GM18909 (cell line): Measurements from ENCODE around the gene GRIN3A.
"Not testable (repeated sequence)": the region's sequence is repeated elsewhere in the genome, so short reads cannot be mapped to it uniquely, and the experiment has no call there.

ENCODE experiments used
- ATAC-seq: cut with Tn5 transposase; IDR thresholded peaks from one replicate; pipeline ENCODE4 v1.9.1; 2021; ENCODE audit warnings: mild to moderate bottlenecking; ENCODE audit not compliant: unreplicated experiment, poor library complexity

GRIN3A gene

GRCh38 chr9:101636247-101636646 lies 102.2 kb downstream of the GRIN3A start:
- ATAC-seq = no peak

GRCh38 chr9:101635473-101635872 lies 103.0 kb downstream of the GRIN3A start:
- no peak for ATAC-seq

DNA sequence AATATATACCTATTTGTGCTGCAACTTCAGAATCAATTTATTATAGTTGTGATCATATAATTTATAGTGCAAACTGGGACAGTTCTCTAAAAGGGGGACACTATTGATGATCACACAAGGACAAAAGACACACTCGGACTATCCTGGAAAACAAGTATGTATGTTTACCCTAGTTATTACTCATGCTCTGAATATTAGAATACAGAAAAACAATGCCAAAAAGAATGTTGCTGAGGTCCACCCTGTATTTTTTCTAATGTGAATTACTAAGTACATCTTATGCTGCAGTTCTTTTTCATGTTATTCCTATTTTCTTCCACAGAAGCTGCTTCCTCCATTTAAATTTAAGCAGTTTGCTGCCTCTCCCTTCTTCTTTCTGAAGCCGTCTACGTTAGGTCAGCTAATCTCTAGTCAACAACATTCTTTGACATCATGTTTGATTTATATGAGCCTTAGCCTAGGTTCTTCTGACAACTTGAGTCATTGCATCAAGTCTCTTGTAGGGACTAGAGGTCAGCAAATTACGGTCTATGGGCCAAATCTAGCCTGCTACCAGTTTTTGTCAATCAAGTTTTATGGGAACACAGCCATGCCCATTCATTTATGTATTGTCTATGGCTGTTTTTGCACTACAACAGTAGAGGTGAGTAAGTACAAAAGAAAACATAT lies 103.6 kb downstream of the GRIN3A start:
- ATAC-seq = no peak

GRCh38 chr9:101632611-101633010 lies 105.8 kb downstream of the GRIN3A start:
- no peak for ATAC-seq

GRCh38 chr9:101631892-101632291 lies 106.6 kb downstream of the GRIN3A start:
- no peak for ATAC-seq

GRCh38 chr9:101629636-101630035 lies 108.8 kb downstream of the GRIN3A start:
- no peak for ATAC-seq

DNA sequence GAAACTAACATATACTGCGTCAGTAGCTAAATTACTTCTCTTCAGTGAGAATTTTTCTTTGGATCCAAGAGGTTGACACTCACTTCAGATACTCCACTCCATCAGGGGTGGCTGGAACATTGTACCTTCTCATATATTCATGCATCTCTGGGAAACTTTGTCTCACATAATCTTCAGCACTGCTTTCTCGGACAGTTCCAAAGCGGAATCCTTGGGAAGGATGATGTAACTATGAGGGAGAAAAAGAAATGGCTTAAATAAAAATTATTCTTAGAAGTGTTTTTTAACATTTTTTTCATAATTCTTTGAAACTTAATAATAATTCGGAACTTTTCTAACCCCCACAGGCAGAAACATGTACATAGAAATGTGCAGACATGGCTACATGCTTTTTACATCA lies 110.3 kb downstream of the GRIN3A start:
- no peak for ATAC-seq

DNA sequence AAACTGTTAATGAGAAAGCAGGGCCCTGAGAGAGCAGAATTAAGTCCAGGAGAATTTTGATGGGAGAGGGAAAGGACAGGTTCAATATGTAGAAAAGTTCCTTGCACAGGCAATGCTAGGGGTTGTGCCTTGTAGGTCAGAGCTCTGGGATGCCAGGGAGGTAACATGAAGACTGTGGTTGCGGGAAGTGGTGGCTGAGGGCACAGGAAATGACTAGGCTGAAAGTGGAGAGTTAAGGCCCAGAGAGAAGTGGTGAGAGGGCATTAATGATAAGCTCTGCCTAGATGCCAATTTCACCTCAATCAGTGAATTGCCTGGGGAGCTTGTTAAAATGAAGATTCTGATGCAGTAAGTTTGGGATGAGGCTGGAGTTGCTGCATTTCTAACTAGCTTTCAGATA lies 112.2 kb downstream of the GRIN3A start:
- ATAC-seq = peak; percentile 73

- ATAC-seq = no peak
These were observed 112.6 kb downstream of the GRIN3A start for GRCh38 chr9:101625876-101626275.

DNA sequence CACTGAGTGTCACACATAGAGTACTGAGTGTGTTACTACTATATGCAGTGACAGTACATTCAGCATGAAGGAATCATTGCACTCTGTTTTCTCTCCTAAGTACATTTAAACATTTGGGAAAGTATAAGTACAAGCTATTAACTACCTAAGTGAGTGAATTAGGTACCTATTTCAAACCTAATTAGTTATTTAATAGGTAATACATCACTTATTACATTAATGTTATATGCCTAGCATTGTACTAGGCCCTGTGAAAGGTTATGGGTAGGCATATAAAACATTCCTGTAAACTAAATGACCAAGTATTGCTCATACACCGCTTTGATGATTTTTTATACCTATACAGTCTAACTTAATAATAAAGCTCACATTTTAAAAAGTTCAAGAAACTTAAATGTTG lies 118.0 kb downstream of the GRIN3A start:
- ATAC-seq = peak; percentile 55

DNA sequence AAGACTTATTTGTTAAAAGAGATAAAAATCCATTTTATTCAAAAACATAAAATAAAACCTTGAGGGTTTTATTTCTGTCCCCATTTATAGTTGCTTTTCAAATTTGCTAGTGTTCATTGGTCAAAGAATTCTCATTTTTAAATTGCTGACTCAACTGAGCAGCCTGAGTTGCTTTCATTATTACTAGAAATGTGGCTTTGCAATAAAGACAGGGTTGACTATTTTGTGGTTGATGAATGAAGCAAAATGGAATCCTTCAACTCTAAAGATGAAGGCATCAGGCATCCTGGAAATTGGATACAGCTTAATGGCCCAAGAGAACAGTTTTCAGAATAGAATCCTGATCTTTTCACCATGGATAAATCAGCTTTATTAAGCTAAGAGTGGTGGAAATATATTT lies 119.7 kb downstream of the GRIN3A start:
- peak; percentile 70 for ATAC-seq

DNA sequence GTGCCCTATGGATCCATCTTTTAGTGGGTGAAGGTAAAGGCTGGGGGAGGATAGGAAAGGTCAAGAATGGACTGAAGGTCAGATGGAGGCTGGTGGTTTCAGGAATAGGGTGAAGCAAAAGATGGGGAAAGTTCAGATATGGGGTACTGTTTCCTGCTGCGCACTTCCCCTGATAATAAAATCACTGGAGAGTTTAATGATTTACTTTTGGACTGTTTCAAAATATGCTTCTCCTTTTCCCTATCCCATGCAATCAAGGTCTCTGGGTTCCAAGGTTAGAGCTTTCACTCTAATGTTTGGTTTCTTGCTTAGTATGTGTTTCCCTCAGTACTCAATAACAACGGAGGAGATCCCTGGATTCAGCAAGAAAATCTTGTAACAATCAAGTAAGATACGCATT lies 132.9 kb downstream of the GRIN3A start:
- no peak for ATAC-seq

- ATAC-seq = no peak
These were observed 134.2 kb downstream of the GRIN3A start for GRCh38 chr9:101604296-101604695.

- peak; percentile 53 for ATAC-seq
These were observed 136.3 kb downstream of the GRIN3A start for GRCh38 chr9:101601904-101602765.

DNA sequence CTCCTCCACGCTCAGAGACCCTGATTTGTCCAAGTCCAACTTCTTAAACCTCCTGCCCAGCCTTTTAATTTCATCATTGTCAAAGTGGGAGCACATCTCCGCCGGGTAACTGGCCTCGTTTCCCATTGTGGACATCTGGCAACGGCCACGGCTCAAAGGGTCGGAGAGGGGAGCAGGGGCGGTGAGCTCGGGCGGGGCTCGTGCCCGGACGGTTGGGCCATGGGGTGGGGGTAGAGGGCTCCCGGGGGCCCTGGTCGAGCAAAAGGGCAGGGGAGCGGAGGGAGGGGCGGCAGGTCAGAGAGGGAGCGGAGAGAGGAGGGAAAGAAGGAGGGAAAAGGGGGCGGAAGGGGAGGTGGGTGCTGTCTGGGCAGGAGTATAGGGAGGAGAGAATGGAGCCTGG lies 143.7 kb downstream of the GRIN3A start, which contains the start of gene PPP3R2:
PPP3R2 (minus strand) TSS at position 174 of the 400 bp plus-strand sequence; CDS start at position 126, 48 bp downstream.
- no peak for ATAC-seq

- no peak for ATAC-seq
These were observed 145.1 kb downstream of the GRIN3A start for GRCh38 chr9:101593345-101593744.

DNA sequence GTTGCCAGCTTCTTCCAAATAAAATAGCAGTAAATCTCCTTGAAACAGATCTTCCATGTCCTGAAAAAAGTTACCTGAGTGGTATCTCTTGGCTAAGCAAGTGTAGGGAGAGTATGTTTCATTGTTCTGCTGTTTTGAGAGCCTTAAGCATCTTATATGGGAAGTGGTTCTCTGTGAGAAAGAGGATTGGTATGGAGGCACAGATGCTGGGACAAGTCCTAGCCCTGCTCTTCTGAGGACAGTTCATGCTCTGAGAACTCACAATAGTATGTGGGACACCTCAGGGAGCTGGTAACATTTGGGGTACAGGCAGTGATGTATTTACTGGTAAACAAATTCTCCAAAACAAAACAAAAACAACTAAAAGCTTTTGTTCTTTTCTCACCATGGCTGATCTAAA lies 145.7 kb downstream of the GRIN3A start:
- ATAC-seq = no peak

DNA sequence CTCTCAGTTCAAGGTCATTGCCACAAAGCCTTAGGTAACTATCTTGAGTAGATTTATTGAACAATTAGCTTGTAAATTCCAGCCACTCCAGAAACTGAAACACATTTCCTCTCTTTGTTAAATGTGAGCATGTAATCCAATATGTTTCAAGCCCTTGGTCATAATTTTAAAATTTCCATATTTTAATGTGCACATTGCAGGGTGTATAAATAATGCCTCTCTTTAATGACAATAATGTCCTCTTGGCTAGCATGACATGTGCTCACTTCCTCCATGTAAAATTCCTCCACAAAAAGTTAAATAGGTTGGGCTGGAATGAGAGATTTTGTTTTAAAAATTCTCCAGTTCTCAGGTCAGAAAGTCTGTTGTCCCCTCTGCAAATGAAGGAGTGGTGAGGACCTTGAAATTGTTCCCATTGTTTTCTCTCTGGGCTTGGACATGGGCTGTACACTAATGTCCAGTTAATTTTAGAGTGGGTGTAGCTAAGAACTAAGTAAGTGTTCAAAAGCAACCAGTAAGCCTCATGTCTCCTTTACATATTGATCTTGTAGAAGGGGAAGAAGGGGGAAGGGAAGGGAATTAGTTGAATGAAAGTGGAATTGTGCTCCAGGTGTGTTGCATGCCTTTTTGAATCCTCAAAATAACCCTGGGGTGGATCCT lies 146.5 kb downstream of the GRIN3A start:
- no peak for ATAC-seq

GRCh38 chr9:101590901-101591300 lies 147.5 kb downstream of the GRIN3A start:
- no peak for ATAC-seq

DNA sequence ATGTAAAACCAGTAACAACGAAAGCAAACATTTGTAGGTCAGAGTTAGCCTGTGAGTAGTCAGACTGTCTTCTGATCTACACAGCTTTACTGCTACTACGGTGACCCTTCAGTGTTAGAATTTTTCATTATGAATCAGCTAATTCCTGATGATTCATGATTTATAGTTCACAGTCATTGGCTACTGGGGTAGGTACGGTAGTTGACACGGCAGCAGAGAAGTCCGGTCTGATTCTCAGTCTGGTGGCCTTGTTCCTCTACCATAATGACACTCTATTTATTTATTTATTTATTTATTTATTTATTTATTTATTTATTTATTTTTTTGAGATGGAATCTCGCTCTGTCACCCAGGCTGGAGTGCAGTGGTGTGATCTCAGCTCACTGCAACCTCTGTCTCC lies 148.4 kb downstream of the GRIN3A start:
- ATAC-seq = not testable (repeated sequence)
